ENCODE data around the gene INPP5F. TPM values are rescaled to one million over a fixed set of nuclear protein-coding genes. Genes with fewer than 3 reads are reported as not detected.

Gene INPP5F
- total and polyA plus RNA-seq, 9 of the 15 experiments (the other 6 are each of a cell fraction or from before 2014, with no cell fraction given) = 1.6 to 7.3 (median 6.0) TPM

DNA sequence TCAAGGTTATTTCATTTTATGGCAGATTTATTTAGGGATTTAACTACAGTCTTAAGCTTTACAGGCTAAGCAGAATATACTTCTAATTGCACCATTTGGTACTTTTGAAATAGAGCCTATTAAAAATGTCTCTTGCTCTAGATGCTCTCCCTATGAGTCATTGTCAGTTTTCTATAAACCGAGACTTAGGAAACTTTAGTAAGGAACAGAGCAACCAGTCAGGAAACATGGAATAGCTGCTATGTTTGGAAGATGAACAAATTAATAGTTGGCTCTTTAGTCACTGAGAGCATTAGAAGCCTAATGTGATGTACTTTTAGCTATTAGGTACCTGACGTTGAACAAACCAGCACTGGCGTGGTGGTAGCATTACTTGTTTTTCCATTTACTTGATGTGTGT is 35.3 kb downstream of the INPP5F start:
- DNase-seq (ENCODE audit: extremely low read depth in 1 of 4, low spot score in 3 of 4) = no peak
- H3K9me1 ChIP-seq (ENCODE audit: control insufficient read depth, insufficient read depth, low read length) = no peaks in the 10 kb centered on the region
- H3K79me2 ChIP-seq (ENCODE audit: control insufficient read depth, insufficient read depth, low read length) = no peaks in the 10 kb centered on the region
- no peak for ATAC-seq
- ChIA-PET CTCF (ENCODE audit: low intra/inter-chr PET ratio) (no interaction called here), POLR2A (no interaction called here)
- intact Hi-C loops (cut with micrococcal nuclease) = no loop called here
- no peaks in the 10 kb centered on the region for H3K9me3 ChIP-seq (replicated peaks; ENCODE audit: control insufficient read depth, insufficient read depth, low read depth, low read length)
- no peaks in the 10 kb centered on the region for H3K27me3 ChIP-seq (ENCODE audit: control insufficient read depth in 2 of 2, insufficient read depth in 2 of 2, low read length in 2 of 2)
- no peaks in the 10 kb centered on the region for H4K20me1 ChIP-seq (replicated peaks; ENCODE audit: control insufficient read depth, insufficient read depth, low read length)
- BruUV-seq (replicated peaks) = no TSS peak
- H3K36me3 ChIP-seq (ENCODE audit: control insufficient read depth, insufficient read depth, low read length) = no peaks in the 10 kb centered on the region
- no peak overlapping the region for H3K4me2 ChIP-seq (ENCODE audit: insufficient read depth, low read length)
- H3K9ac ChIP-seq (ENCODE audit: insufficient read depth in 1 of 2, low read depth in 2 of 2, low read length in 2 of 2) = no peak overlapping the region
- H3K27ac ChIP-seq (ENCODE audit: extremely low read depth, low read depth, low read length) = no peak overlapping the region
- H3K4me3 ChIP-seq = no peak overlapping the region
- 95% methylated on average over 3 of the region's 3 CpGs for WGBS (ENCODE audit: insufficient coverage, low coverage, missing lambda C conversion rate)
- FAIRE-seq = no peak
- in situ Hi-C loops (cut with MboI) = no loop called here
- no peak overlapping the region for H2AFZ ChIP-seq (ENCODE audit: low read depth, low read length)
- H3K4me1 ChIP-seq (replicated peaks in 1 of 2; ENCODE audit: control insufficient read depth in 2 of 2, insufficient read depth in 2 of 2, low read length in 2 of 2) = no peaks in the 10 kb centered on the region
- TF ChIP-seq SFPQ (IDR thresholded peaks at IDR 0.05; ENCODE audit: low read depth, low read length) = no peak
- TF ChIP-seq PHB (CRISPR knock-in tag; IDR thresholded peaks at IDR 0.05) = no peak
- no peak for TF ChIP-seq DDX20 (tag; IDR thresholded peaks at IDR 0.05; ENCODE audit: low read depth)
- no peak for TF ChIP-seq ZNF511 (CRISPR knock-in tag; IDR thresholded peaks at IDR 0.05)
- TF ChIP-seq, protein P1, sequence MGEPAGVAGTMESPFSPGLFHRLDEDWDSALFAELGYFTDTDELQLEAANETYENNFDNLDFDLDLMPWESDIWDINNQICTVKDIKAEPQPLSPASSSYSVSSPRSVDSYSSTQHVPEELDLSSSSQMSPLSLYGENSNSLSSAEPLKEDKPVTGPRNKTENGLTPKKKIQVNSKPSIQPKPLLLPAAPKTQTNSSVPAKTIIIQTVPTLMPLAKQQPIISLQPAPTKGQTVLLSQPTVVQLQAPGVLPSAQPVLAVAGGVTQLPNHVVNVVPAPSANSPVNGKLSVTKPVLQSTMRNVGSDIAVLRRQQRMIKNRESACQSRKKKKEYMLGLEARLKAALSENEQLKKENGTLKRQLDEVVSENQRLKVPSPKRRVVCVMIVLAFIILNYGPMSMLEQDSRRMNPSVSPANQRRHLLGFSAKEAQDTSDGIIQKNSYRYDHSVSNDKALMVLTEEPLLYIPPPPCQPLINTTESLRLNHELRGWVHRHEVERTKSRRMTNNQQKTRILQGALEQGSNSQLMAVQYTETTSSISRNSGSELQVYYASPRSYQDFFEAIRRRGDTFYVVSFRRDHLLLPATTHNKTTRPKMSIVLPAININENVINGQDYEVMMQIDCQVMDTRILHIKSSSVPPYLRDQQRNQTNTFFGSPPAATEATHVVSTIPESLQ (CRISPR knock-in tag; IDR thresholded peaks at IDR 0.05) = no peak
- TF ChIP-seq CREB5 (CRISPR knock-in tag; IDR thresholded peaks at IDR 0.05) = no peak
- TF ChIP-seq SOX6 (IDR thresholded peaks at IDR 0.05) = no peak
- TF ChIP-seq NKRF (IDR thresholded peaks at IDR 0.05; ENCODE audit: borderline replicate concordance) = no peak
- no peak for TF ChIP-seq TBP (optimal IDR thresholded peaks at IDR 0.05; ENCODE audit: low read depth, low read length)
- TF ChIP-seq LCOR (CRISPR knock-in tag; IDR thresholded peaks at IDR 0.05) = no peak
- TF ChIP-seq EGR1 (conservative IDR thresholded peaks at IDR 0.05) = no peak

All from K562 (cell line).